DND-41 (cell line): ENCODE data around the gene AVPI1.
"Not testable (repeated sequence)": the region's sequence is repeated elsewhere in the genome, so short reads cannot be mapped to it uniquely, and the experiment has no call there.

Experiments
- EZH2 ChIP-seq: IDR thresholded peaks from 3 replicates; pipeline ENCODE4 v1.6.1; 2012; ENCODE audit warnings: borderline replicate concordance, low read depth, mild to moderate bottlenecking, moderate library complexity, low read length, inconsistent platforms; ENCODE audit not compliant: severe bottlenecking
- TF ChIP-seq, protein P1 (sequence below): IDR thresholded peaks from 2 replicates; pipeline ENCODE4 v1.5.1; 2012; ENCODE audit warnings: borderline replicate concordance, low read length, moderate library complexity, mild to moderate bottlenecking; ENCODE audit not compliant: poor library complexity, severe bottlenecking; ENCODE audit errors: extremely low read depth

DNA sequence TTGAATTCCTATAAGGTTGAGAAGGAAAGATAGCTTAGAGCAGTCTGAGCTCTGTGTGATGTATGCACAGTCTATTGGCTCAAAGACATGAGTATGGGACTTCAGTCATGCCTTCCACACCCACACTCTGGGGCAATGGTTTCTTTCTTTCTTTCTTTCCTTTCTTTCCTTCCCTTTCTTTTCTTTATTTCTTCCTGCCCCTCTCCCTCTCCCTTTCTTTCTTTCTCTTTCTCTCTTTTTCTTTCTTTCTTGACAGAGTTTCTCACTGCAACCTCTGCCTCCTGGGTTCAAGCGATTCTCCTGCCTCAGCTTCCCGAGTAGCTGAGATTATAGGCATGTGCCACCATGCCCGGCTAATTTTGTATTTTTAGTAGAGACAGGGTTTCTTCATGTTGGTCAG lies 48.0 kb downstream of the AVPI1 start:
- TF ChIP-seq, protein P1, sequence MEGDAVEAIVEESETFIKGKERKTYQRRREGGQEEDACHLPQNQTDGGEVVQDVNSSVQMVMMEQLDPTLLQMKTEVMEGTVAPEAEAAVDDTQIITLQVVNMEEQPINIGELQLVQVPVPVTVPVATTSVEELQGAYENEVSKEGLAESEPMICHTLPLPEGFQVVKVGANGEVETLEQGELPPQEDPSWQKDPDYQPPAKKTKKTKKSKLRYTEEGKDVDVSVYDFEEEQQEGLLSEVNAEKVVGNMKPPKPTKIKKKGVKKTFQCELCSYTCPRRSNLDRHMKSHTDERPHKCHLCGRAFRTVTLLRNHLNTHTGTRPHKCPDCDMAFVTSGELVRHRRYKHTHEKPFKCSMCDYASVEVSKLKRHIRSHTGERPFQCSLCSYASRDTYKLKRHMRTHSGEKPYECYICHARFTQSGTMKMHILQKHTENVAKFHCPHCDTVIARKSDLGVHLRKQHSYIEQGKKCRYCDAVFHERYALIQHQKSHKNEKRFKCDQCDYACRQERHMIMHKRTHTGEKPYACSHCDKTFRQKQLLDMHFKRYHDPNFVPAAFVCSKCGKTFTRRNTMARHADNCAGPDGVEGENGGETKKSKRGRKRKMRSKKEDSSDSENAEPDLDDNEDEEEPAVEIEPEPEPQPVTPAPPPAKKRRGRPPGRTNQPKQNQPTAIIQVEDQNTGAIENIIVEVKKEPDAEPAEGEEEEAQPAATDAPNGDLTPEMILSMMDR, result not testable (repeated sequence)
- not testable (repeated sequence) for TF ChIP-seq EZH2
